K562 treated with DMSO at 1 percent for 4 hours (cell line): ENCODE measurements around the gene EPHB4. TPM values are rescaled to one million over a fixed set of nuclear protein-coding genes. Genes with fewer than 3 reads are reported as not detected.

ENCODE experiments used
- total RNA-seq: library from RNA; unstranded; fragments of 300-600 nt; gene quantifications from 2 replicates; pipeline ENCODE4 v1.2.3, GENCODE V29; 2022; ENCODE audit not compliant: insufficient read depth

The EPHB4 gene
- 26.9 and 39.6 TPM in 2 replicates for total RNA-seq

DNA sequence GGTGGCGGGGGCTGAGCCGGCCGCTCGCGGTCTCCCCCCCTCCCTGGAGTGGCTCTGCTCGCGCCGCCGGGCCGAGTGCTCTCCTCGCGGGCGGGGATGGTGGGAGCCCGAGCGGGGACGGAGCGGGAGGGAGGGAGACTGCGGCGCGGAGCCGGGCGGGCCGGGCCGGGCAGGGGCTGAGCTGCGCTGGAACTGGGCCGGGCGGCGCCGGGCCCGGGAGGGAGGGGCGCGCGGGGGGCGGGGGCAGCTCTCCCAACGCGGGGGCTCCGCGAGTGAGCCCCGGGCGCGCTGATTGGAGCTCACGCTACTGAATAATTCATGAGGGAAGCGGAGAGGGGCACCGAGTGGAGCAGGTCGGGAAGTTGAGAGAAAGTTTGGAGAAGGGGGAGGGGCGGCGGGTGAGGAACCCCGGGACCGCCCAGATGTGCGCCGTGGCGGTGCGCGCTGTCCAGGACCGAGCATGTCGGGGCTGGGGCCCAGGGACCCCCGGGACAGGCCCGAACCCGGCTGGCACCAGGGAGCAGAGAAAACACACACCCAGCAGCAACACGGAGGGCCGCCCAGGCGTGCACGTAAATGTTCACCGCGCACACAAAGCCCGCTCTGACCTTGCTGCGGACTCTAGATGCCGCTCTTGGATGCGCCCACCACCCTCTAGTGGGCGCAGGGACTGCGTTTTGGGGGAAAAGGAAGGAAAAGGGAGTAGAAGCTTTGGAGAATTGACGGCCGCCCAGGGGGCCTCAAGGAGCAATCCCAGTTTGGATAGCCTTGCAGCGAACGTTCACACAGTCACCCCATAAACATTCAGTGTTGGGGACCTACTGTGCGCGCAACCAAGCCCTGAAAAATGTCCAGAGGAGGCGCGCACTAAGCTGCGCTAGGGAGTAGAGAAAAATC lies at the start of gene EPHB4:
TSS of gene EPHB4 (minus strand) at position 194 of the 897 bp plus-strand sequence. CDS start 493 bp downstream, outside the sequence.

GRCh38 chr7:100874577-100875355 lies 47.4 kb upstream of the EPHB4 start, which contains the start of gene SRRT:
Gene SRRT, plus strand, starts transcription at chr7:100875103. Its CDS starts 488 bp downstream, at chr7:100875591.

DNA sequence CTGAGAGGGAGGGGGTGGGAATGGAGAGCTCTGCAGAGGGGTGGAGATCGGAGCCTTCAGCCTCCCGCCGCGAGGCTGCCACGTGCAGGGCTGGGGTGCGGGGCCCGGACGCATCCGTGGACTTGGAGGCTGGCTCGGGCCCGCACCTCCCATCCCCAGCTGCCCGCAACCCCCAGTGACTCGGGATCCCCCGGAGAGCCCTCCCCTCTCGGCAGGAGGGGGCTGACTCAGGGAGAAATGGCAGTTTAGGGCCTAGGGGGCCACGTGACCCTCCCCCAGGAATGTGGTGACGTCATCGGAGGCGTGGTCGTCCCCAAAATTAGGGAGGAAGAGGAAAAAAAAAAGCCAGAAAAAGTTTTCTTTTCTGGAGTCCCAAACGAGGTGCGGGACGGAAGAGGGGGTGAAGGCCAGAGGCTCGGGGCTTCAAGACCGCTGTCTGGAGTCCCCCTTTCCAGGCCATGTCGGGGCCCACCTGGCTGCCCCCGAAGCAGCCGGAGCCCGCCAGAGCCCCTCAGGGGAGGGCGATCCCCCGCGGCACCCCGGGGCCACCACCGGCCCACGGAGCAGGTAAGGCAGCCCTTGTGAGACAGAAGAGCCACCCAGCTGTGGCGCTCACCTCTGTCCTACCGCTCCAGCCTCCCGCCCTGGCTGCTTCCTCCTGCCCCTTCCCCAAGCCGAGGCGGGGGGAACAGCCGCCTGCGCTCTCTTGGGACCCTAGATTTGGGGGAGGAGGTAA lies 39.9 kb upstream of the EPHB4 start, which contains the start of gene TRIP6:
TSS of gene TRIP6 (plus strand) at position 348 of the 736 bp plus-strand sequence. CDS start at position 459, 111 bp downstream.

DNA sequence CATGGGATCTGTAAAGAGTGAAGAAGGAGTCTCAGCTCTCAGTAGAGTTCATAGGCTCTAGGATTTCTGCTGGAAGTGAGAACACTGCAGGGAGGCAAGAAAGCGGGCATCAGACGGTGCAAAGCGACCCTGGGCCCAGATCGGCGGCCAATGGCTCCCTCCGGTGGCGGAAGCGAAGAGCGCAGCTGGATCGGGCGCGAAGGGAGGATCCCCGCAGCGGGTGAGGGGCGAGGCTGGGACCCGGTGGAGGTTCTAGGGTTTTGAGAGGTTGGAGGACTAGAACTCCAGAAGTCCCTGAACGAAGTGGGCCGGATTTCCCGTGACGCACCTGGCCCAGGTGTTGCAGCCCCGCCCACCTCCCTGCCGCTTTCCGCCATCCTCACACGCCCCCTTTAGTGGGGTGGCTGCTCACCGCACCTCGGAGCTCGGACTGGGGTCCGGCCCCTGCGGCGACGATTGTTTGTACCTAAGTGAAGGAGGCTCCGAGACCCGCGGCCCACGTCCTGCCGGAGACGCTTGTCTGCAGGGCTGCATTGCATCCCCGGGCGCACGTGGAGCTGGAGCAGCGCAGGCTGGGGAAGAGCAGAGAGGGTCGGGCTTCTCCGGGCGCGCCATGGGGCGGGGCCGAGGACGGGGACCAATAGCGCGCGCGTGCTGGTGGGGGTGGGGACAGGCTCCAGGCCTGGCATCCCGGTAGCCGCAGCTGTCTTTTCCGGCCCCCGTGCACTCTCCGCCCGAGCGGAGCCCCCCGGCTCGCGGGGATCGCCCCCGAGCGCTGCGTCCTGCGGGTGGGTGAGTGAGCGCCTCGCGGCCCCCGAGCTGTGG lies 24.9 kb upstream of the EPHB4 start, which contains the start of gene SLC12A9:
TSS of gene SLC12A9 (plus strand) at position 666 of the 825 bp plus-strand sequence. CDS start 1,485 bp downstream, outside the sequence.

Other genes starting within 250 kb of the EPHB4 start
- gene LRCH4, start 241.4 kb downstream of the EPHB4 start, total RNA-seq = 68.5 and 72.5 TPM in 2 replicates
- gene FBXO24, start 241.2 kb downstream of the EPHB4 start, total RNA-seq = 0.89 TPM in 1 of 2 replicates, not detected in the other
- gene PCOLCE, start 225.2 kb downstream of the EPHB4 start, total RNA-seq = 13.3 and 15.8 TPM in 2 replicates
- 33.2 and 34.1 TPM in 2 replicates for gene MOSPD3, start 215.0 kb downstream of the EPHB4 start, total RNA-seq
- 95.8 and 146 TPM in 2 replicates for gene TFR2, start 186.0 kb downstream of the EPHB4 start, total RNA-seq
- gene ACTL6B, start 171.1 kb downstream of the EPHB4 start, total RNA-seq = not detected in 2 replicates
- 528 and 530 TPM in 2 replicates for gene GNB2, start 153.8 kb downstream of the EPHB4 start, total RNA-seq
- gene GIGYF1, start 133.3 kb downstream of the EPHB4 start, total RNA-seq = 23.8 and 26.5 TPM in 2 replicates
- 71.9 and 86.3 TPM in 2 replicates for gene POP7, start 121.4 kb downstream of the EPHB4 start, total RNA-seq
- not detected in 2 replicates for gene EPO, start 107.1 kb downstream of the EPHB4 start, total RNA-seq
- gene ZAN, start 93.9 kb downstream of the EPHB4 start, total RNA-seq = not detected in 2 replicates
- gene SLC12A9, start 25.2 kb upstream of the EPHB4 start, total RNA-seq = 14.5 and 16.4 TPM in 2 replicates
- 86.6 and 86.7 TPM in 2 replicates for gene TRIP6, start 39.9 kb upstream of the EPHB4 start, total RNA-seq
- 84.8 and 130 TPM in 2 replicates for gene SRRT, start 47.6 kb upstream of the EPHB4 start, total RNA-seq
- not detected in 2 replicates for gene UFSP1, start 62.2 kb upstream of the EPHB4 start, total RNA-seq
- gene ACHE, start 68.4 kb upstream of the EPHB4 start, total RNA-seq = 0.96 and 1.6 TPM in 2 replicates
- not detected in 2 replicates for gene MUC3A, start 122.0 kb upstream of the EPHB4 start, total RNA-seq
- not detected in 2 replicates for gene MUC12, start 142.0 kb upstream of the EPHB4 start, total RNA-seq
- gene MUC17, start 192.6 kb upstream of the EPHB4 start, total RNA-seq = not detected in 2 replicates